Colonic mucosa (tissue), 4 donors: Measurements from ENCODE around the gene TMEM213. TPM values are rescaled to one million over a fixed set of nuclear protein-coding genes. Genes with fewer than 3 reads are reported as not detected.

ENCODE experiments used
- DNase-seq: peaks from one replicate; pipeline ENCODE4 v3.0.0-alpha.2; 2020
- H3K27ac ChIP-seq: fragments of 200-600 bp; one replicate; pipeline ENCODE4 v1.8.0; 2021
- H3K27me3 ChIP-seq: fragments of 200-600 bp; one replicate; pipeline ENCODE4 v1.8.0; 2021
- H3K36me3 ChIP-seq: fragments of 200-600 bp; one replicate; pipeline ENCODE4 v1.8.0; 2021
- H3K4me1 ChIP-seq: fragments of 200-600 bp; one replicate; pipeline ENCODE4 v1.8.0; 2021; ENCODE audit warnings: mild to moderate bottlenecking
- H3K4me3 ChIP-seq: fragments of 200-600 bp; one replicate; pipeline ENCODE4 v1.8.0; 2021
- H3K9ac ChIP-seq, 2 donors: one replicate each; pipeline ENCODE4 v1.7.0; 2013; ENCODE audit warnings: control low read depth in 2 of 2, low read depth in 2 of 2, low read length in 2 of 2
- H3K9me3 ChIP-seq: fragments of 200-600 bp; one replicate; pipeline ENCODE4 v1.8.0; 2021
- intact Hi-C: fragments of 100-400 bp; cut with DNase I; formaldehyde crosslinking; loops from one replicate; pipeline ENCODE4 v1.14.1; 2022
- total RNA-seq, 2 donors: library from RNA; stranded (reverse); fragmentation: NEBNext Ultra II Directional in 1 of 2; extraction: Animal tissue kit (Norgen Biotek cat#: 25700) in 1 of 2; gene quantifications; one replicate each; pipeline ENCODE4 v1.2.1, GENCODE V29; 2021
- TF ChIP-seq, protein P1 (sequence below): fragments of 200-600 bp; IDR thresholded peaks from one replicate; pipeline ENCODE4 v1.8.0; 2022; ENCODE audit warnings: antibody characterized with exemption, mild to moderate bottlenecking
- donor health status: healthy.
- donor health status: DM: no; HTN: no; CAD: no.
- donor health status: DM: no; HTN: no; CAD: no.

The TMEM213 gene, protein sequence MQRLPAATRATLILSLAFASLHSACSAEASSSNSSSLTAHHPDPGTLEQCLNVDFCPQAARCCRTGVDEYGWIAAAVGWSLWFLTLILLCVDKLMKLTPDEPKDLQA
- not detected for total RNA-seq

DNA sequence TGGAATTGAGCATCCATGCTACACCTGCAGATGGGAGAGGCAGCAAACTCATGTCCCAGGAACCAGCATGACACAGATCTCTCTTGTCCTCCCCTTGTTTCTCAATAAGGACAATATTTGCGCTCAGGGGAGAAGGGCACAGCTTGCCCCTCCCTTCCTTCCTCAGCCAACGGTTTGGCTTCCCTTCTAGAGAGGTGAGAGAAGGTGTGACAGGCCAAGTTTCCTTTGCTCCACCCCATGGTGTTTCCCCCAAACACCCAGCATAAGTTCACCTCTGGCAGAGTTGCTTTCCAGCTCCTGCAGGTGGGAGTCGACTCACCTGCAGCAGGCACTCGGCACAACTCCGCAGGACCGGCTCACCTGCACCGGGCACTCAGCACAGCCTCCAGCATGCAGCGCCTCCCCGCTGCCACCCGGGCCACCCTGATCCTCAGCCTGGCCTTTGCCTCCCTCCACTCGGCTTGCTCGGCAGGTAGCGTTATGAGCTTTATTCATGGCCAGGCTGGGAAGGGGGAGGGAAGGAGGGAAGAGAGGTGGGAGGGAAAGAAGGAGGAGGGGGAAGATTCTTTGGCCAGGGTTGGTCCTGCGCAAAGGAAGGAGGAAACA is at the start of gene TMEM213, which contains the start of gene ATP6V0A4:
TSS of gene TMEM213 (plus strand) at position 280 of the 606 bp plus-strand sequence. CDS start at position 391, 111 bp downstream.
TSS of gene ATP6V0A4 (minus strand) at position 482 of the 606 bp plus-strand sequence. CDS start 26,949 bp downstream, outside the sequence.
- Histone ChIP-seq H3K36me3 (no peaks in the 10 kb centered on the region), H3K9me3 (no peaks in the 10 kb centered on the region), H3K4me1 (no peaks in the 10 kb centered on the region), H3K27me3 (no peaks in the 10 kb centered on the region), H3K9ac (no peak within 1 kb of the TSS), H3K27ac (no peak within 1 kb of the TSS), H3K4me3 (no peak within 1 kb of the TSS)
- TF ChIP-seq, protein P1, sequence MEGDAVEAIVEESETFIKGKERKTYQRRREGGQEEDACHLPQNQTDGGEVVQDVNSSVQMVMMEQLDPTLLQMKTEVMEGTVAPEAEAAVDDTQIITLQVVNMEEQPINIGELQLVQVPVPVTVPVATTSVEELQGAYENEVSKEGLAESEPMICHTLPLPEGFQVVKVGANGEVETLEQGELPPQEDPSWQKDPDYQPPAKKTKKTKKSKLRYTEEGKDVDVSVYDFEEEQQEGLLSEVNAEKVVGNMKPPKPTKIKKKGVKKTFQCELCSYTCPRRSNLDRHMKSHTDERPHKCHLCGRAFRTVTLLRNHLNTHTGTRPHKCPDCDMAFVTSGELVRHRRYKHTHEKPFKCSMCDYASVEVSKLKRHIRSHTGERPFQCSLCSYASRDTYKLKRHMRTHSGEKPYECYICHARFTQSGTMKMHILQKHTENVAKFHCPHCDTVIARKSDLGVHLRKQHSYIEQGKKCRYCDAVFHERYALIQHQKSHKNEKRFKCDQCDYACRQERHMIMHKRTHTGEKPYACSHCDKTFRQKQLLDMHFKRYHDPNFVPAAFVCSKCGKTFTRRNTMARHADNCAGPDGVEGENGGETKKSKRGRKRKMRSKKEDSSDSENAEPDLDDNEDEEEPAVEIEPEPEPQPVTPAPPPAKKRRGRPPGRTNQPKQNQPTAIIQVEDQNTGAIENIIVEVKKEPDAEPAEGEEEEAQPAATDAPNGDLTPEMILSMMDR, result no peak
- intact Hi-C loops, result no loop called here
- no peak for DNase-seq

DNA sequence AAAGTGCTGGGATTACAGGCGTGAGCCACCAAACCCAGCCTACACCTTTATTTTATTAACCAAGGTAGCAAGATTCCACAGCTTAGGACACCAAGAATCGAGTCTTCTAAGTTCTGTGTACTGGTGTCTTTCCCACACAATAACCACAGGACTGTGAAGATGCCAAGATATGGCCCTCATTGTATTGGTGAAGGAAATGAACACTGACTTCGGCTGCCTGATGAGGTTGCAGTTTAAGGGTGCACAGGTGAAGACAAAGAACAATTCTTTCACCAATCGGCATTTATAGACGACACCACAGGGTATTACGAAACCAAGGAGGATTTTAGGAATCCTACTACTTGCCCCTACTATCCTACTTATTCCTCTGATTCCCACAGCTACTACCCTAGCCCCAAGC is 49.1 kb upstream of the TMEM213 start:
- no peak for DNase-seq
- H3K27ac ChIP-seq, result no peak overlapping the region
- no peaks in the 10 kb centered on the region for H3K36me3 ChIP-seq
- H3K27me3 ChIP-seq, result no peaks in the 10 kb centered on the region
- no peaks in the 10 kb centered on the region for H3K9me3 ChIP-seq
- no peak overlapping the region for H3K9ac ChIP-seq
- H3K4me1 ChIP-seq, result no peaks in the 10 kb centered on the region
- H3K4me3 ChIP-seq, result no peak overlapping the region
- intact Hi-C loops, result loop anchor here (10.0 kb wide), 1 partner anchor 294 kb away; no protein-coding TSS in a partner anchor
- TF ChIP-seq, protein P1, result no peak

DNA sequence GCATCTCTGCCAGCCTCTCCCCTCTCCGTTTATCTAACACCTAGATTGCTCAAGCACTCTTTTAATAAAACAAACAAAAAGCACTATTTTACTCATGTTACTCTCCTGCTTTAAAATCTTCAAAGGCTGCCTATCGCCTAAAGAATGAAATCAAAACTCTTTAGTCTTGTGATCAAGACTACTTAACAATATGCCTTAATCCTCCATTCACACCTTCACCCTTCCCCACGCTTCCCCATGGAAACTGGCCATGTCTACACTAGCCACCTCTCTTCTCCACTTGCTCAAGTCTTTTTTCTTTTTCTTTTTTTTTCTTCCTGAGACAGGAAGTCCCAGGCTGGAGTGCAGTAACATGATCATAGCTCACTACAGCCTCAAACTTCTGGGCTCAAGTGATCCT is 47.8 kb upstream of the TMEM213 start:
- Histone ChIP-seq H3K9me3 (no peaks in the 10 kb centered on the region), H3K36me3 (no peaks in the 10 kb centered on the region), H3K27me3 (no peaks in the 10 kb centered on the region), H3K27ac (no peak overlapping the region), H3K4me1 (no peaks in the 10 kb centered on the region), H3K4me3 (no peak overlapping the region), H3K9ac (no peak overlapping the region)
- intact Hi-C loops, result loop anchor here (10.0 kb wide), 1 partner anchor 295 kb away; no protein-coding TSS in a partner anchor
- DNase-seq, result no peak
- TF ChIP-seq, protein P1, result no peak

DNA sequence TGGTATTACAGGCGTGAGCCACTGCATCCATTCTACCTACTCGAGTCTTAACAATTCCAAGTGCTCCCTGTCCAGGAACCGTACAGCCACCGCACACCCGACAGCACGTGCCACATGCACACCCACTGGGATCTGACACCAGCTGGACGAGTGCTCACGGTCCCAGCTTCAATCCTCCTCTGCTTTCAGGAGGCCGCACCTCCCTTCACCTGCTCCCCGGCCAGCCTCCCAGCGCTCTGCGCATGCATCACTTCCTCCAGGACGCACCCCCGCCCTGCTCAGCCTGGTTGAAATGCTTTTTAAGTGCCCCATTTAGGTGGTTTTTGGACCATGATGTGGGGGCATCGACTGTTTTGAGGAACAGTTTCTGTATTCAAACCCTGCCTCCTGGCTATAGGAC is 47.3 kb upstream of the TMEM213 start:
- H3K27ac ChIP-seq, result no peak overlapping the region
- no peak overlapping the region for H3K4me3 ChIP-seq
- no peaks in the 10 kb centered on the region for H3K9me3 ChIP-seq
- intact Hi-C loops, result no loop called here
- no peaks in the 10 kb centered on the region for H3K36me3 ChIP-seq
- TF ChIP-seq, protein P1, result no peak
- H3K27me3 ChIP-seq, result no peaks in the 10 kb centered on the region
- H3K4me1 ChIP-seq, result no peaks in the 10 kb centered on the region
- DNase-seq, result no peak
- no peak overlapping the region for H3K9ac ChIP-seq

DNA sequence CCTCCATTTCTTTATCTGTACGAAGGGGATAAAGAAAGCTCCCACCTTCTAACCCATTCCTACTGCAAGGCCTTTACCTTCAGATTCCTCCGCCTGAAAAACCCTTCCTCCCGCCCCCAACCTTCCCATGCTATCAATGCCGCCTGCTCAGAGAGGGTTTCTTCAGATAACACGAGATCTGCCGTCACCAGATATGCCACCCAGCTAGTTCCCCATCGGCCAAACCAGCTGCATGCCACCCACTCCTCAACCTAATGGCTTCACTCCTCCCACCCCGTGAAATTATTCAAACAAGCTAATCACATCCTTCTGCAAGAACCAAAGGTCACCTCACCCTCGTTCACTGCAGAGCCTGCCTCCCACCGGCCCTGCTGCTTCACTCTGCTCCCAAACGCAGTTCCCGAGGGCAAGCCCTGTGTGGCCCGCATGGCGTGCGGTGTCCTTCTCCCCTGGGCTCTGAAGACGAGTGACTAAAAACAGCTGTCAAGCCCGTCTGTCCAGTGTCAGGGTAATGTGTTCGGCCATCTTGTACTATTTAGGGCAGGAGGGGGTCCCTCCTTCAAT is 46.8 kb upstream of the TMEM213 start:
- no peaks in the 10 kb centered on the region for H3K4me1 ChIP-seq
- DNase-seq, result no peak
- TF ChIP-seq, protein P1, result no peak
- no peaks in the 10 kb centered on the region for H3K9me3 ChIP-seq
- no peak overlapping the region for H3K9ac ChIP-seq
- H3K27ac ChIP-seq, result no peak overlapping the region
- H3K36me3 ChIP-seq, result no peaks in the 10 kb centered on the region
- intact Hi-C loops, result no loop called here
- H3K27me3 ChIP-seq, result no peaks in the 10 kb centered on the region
- H3K4me3 ChIP-seq, result no peak overlapping the region
